Activated T-cell treated with anti-CD3 and anti-CD28 coated beads for 48 hours (primary cell): Measurements from ENCODE around the gene TMEM163.
"Not testable (repeated sequence)": the region's sequence is repeated elsewhere in the genome, so short reads cannot be mapped to it uniquely, and the experiment has no call there.

Source experiments
- DNase-seq: peaks from one replicate; pipeline ENCODE4 v3.0.0-alpha.2; 2020; ENCODE audit warnings: low read depth

Gene TMEM163

GRCh38 chr2:134619250-134619649 is 99.5 kb downstream of the TMEM163 start:
- DNase-seq = no peak

- not testable (repeated sequence) for DNase-seq
These were observed 103.3 kb downstream of the TMEM163 start for GRCh38 chr2:134615480-134615879.

GRCh38 chr2:134611316-134611715 is 107.5 kb downstream of the TMEM163 start:
- no peak for DNase-seq

GRCh38 chr2:134610871-134611270 is 107.9 kb downstream of the TMEM163 start:
- no peak for DNase-seq

- no peak for DNase-seq
These were observed 108.8 kb downstream of the TMEM163 start for GRCh38 chr2:134609924-134610513.

- DNase-seq = no peak
These were observed 114.8 kb downstream of the TMEM163 start for GRCh38 chr2:134603966-134604365.

- DNase-seq = no peak
These were observed 116.1 kb downstream of the TMEM163 start for GRCh38 chr2:134602666-134603065.

- DNase-seq = no peak
These were observed 117.5 kb downstream of the TMEM163 start for GRCh38 chr2:134601264-134601663.

- DNase-seq = no peak
These were observed 118.6 kb downstream of the TMEM163 start for GRCh38 chr2:134600208-134600607.

- no peak for DNase-seq
These were observed 119.6 kb downstream of the TMEM163 start for GRCh38 chr2:134599236-134599635.

GRCh38 chr2:134594399-134594798 is 124.4 kb downstream of the TMEM163 start:
- DNase-seq = no peak

GRCh38 chr2:134593519-134593918 is 125.3 kb downstream of the TMEM163 start:
- DNase-seq = no peak

GRCh38 chr2:134592377-134592776 is 126.4 kb downstream of the TMEM163 start:
- no peak for DNase-seq

- DNase-seq = no peak
These were observed 127.3 kb downstream of the TMEM163 start for GRCh38 chr2:134591526-134591925.

- DNase-seq = no peak
These were observed 128.1 kb downstream of the TMEM163 start for GRCh38 chr2:134590679-134591078.

- DNase-seq = not testable (repeated sequence)
These were observed 129.4 kb downstream of the TMEM163 start for GRCh38 chr2:134589171-134590083.

GRCh38 chr2:134588556-134588955 is 130.2 kb downstream of the TMEM163 start:
- no peak for DNase-seq

GRCh38 chr2:134586326-134586965 is 132.4 kb downstream of the TMEM163 start:
- no peak for DNase-seq

GRCh38 chr2:134583997-134584520 is 134.7 kb downstream of the TMEM163 start:
- no peak for DNase-seq

GRCh38 chr2:134583462-134583861 is 135.3 kb downstream of the TMEM163 start:
- no peak for DNase-seq

- no peak for DNase-seq
These were observed 136.3 kb downstream of the TMEM163 start for GRCh38 chr2:134582547-134582899.

- no peak for DNase-seq
These were observed 136.8 kb downstream of the TMEM163 start for GRCh38 chr2:134581877-134582546.
